Measurements from ENCODE around the gene KLF15. TPM values are rescaled to one million over a fixed set of nuclear protein-coding genes. Genes with fewer than 3 reads are reported as not detected.

Gene KLF15
- total and polyA plus RNA-seq, 2 of the 8 experiments (the other 6 are each of a cell fraction or from before 2014, with no cell fraction given): 15.7 to 19.5 TPM

DNA sequence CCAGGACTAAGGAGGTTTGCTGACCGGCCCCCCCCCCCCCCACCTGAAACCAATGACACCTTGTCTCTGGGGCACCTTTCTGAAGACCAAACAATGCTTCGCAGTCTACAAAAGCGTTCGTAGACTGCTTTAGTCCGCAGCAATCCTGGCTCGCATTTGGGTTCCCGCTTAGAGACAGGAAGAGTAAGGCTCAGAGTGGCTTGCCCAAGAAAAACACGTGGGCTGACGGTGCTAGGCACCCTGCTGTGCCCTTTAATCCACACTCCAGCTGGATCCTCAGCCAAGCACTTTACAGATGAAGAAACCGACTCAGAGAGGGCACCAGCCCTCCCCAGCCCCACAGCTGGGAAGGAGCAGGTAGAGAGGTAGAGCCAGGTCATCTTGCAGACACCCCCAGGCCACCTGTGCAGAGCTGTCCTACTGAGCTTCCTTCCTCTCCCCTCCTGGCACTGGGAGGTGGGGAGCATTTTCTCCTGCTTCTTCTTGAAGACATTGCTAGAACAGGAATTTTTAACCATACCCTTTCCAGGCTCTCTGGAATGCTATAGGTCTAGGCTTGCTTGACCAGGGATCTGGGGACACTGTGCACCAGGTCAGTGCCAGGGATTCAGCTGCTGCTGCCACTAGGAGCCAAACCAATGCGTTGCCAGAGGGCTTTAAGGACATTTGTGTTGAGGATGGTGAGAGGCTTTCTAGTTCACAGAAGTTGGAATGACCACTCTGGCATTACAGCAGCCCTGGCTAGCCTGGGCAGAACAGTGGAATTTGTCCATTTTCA is 1.0 kb upstream of the KLF15 start:
- no peak overlapping the region; the same call in 1 of the 2 replicates for H2BK5ac ChIP-seq (ENCODE audit: low read depth, low read length)
- H4K5ac ChIP-seq (ENCODE audit: insufficient read length, low read depth, low read length): no peak overlapping the region
- H3K23me2 ChIP-seq (ENCODE audit: low read depth, low read length): peaks cover 17% of the 10 kb centered on the region
- H2AFZ ChIP-seq (ENCODE audit: low read length): no peak overlapping the region
- peaks cover 0 to 16% of the 10 kb centered on the region in 2 experiments; a peak in 1 of 4 replicates for H3K79me2 ChIP-seq (ENCODE audit: control insufficient read depth in 1 of 2, insufficient read depth in 2 of 2, low read length in 2 of 2)
- 0 out of 2 replicates have a peak, but pooled peaks cover 3% of the 10 kb centered on the region for H3K79me1 ChIP-seq (ENCODE audit: low read depth, low read length)
- no peak overlapping the region for H3K14ac ChIP-seq (ENCODE audit: insufficient read length)
- peak overlapping the region; percentile 6 for H2BK120ac ChIP-seq (replicated peaks; ENCODE audit: low read depth, low read length)
- DNase-seq (ENCODE audit: low read depth in 1 of 2, low spot score in 2 of 2): peak in 1 of 2 experiments; percentile 75
- H3K18ac ChIP-seq (ENCODE audit: extremely low read depth, low read length): peak overlapping the region; percentile 53
- no peak for FAIRE-seq
- no peaks in the 10 kb centered on the region for H3K36me3 ChIP-seq (ENCODE audit: control insufficient read depth in 2 of 4, insufficient read depth in 4 of 4, low read length in 3 of 4)
- WGBS, 2 experiments (ENCODE audit: extremely low coverage in 1 of 2, insufficient coverage in 1 of 2, insufficient read length in 1 of 2, insufficient replicate concordance in 2 of 2, low coverage in 1 of 2, low lambda C conversion rate in 2 of 2, missing lambda C conversion rate in 1 of 2): 12% methylated on average over 11 of the region's 11 CpGs; no CpG with 5 or more reads in 1 of the 2 experiments
- H3K4me3 ChIP-seq (ENCODE audit: extremely low read depth in 1 of 4, insufficient read depth in 2 of 4, low read depth in 3 of 4, low read length in 4 of 4): peak overlapping the region; percentile 54 to 75 (median 66); a peak in 7 of 8 replicates
- H4K8ac ChIP-seq (ENCODE audit: extremely low read depth, insufficient read depth, low read length): peak overlapping the region; percentile 63
- 0 out of 2 replicates have a peak overlapping the region, but pooled peaks have one; percentile 66 for H2BK15ac ChIP-seq (ENCODE audit: low read length)
- H3K56ac ChIP-seq (replicated peaks; ENCODE audit: insufficient read length, low read depth, low read length): no peak overlapping the region
- H2BK12ac ChIP-seq (ENCODE audit: low read depth, low read length): peak overlapping the region; percentile 62; the same call in 1 of the 2 replicates
- ChIA-PET POLR2A (ENCODE audit: partially characterized antibody) (interaction anchor here (0.7 to 1.9 kb wide), 8 partner anchors 8 to 258 kb away, joined by 3 to 8 read pairs (median 4); partner anchors contain the start of genes ALDH1L1 and ZXDC), CTCF (ENCODE audit: partially characterized antibody) (interaction anchor here (0.6 to 5.7 kb wide), 6 partner anchors 9 to 827 kb away, joined by 3 to 30 read pairs (median 6); no protein-coding TSS in a partner anchor)
- H3K4me2 ChIP-seq (ENCODE audit: insufficient read depth in 1 of 2, low read depth in 2 of 2, low read length in 2 of 2): peak overlapping the region; percentile 93 to 96
- peaks cover 0 to 17% (median 8%) of the 10 kb centered on the region in 4 experiments; a peak in 6 of 7 replicates for H3K27me3 ChIP-seq (replicated peaks in 1 of 4; ENCODE audit: control insufficient read depth in 3 of 4, extremely low read depth in 1 of 4, insufficient read depth in 3 of 4, low read length in 3 of 4)
- H2AK5ac ChIP-seq (ENCODE audit: low read depth, low read length): peak overlapping the region; percentile 60; the same call in 1 of the 2 replicates
- H3K23ac ChIP-seq (ENCODE audit: insufficient read length): no peak overlapping the region
- peak overlapping the region; percentile 54 for H3K4ac ChIP-seq (replicated peaks; ENCODE audit: insufficient read length, low read depth, low read length)
- peaks cover 6 to 29% (median 17%) of the 10 kb centered on the region in 4 experiments for H3K4me1 ChIP-seq (replicated peaks in 1 of 4; ENCODE audit: control insufficient read depth in 3 of 4, insufficient read depth in 4 of 4, low read length in 3 of 4)
- H3K27ac ChIP-seq (ENCODE audit: low read depth, low read length): no peak overlapping the region
- H2BK20ac ChIP-seq (ENCODE audit: low read length): peak overlapping the region; percentile 61; the same call in 1 of the 2 replicates
- peak overlapping the region in 1 of 4 experiments; percentile 52; a peak in 2 of 7 replicates for H3K9ac ChIP-seq (replicated peaks in 1 of 4; ENCODE audit: extremely low read depth in 1 of 4, low read depth in 3 of 4, low read length in 3 of 4)
- H3K9me3 ChIP-seq (ENCODE audit: insufficient read depth in 2 of 2, low read depth in 1 of 2, low read length in 1 of 2): no peaks in the 10 kb centered on the region
- H4K91ac ChIP-seq (replicated peaks; ENCODE audit: insufficient read length, low read length): no peak overlapping the region
- H4K20me1 ChIP-seq (replicated peaks in 1 of 2; ENCODE audit: control insufficient read depth in 1 of 2, insufficient read depth in 2 of 2, low read length in 2 of 2): peaks cover 0 to 4% of the 10 kb centered on the region in 2 experiments
- TF ChIP-seq RBBP5 (IDR thresholded peaks at IDR 0.05; ENCODE audit: borderline replicate concordance, low read depth, low read length): peak; percentile 3; the same call in 1 of the 2 replicates
- TF ChIP-seq SAP30 (IDR thresholded peaks at IDR 0.05; ENCODE audit: insufficient read depth, insufficient replicate concordance, low read length): peak; percentile 52
- TF ChIP-seq KDM1A (IDR thresholded peaks at IDR 0.05; ENCODE audit: borderline replicate concordance, low read length): peak; percentile 49; the same call in 1 of the 2 replicates
- 0 out of 2 replicates have a peak, but pooled peaks have one; percentile 5 for TF ChIP-seq TCF12 (IDR thresholded peaks at IDR 0.05; ENCODE audit: low read depth, low read length)
- TF ChIP-seq, protein P1, sequence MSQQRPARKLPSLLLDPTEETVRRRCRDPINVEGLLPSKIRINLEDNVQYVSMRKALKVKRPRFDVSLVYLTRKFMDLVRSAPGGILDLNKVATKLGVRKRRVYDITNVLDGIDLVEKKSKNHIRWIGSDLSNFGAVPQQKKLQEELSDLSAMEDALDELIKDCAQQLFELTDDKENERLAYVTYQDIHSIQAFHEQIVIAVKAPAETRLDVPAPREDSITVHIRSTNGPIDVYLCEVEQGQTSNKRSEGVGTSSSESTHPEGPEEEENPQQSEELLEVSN (IDR thresholded peaks at IDR 0.05): peak; percentile 95
- TF ChIP-seq TBP (IDR thresholded peaks at IDR 0.05; ENCODE audit: low read depth, low read length): no peak
- peak; percentile 25 for TF ChIP-seq EZH2 (IDR thresholded peaks at IDR 0.05; ENCODE audit: low read depth, low read length, severe bottlenecking)

Data from H1 (cell line).